Upper lobe of left lung (tissue), 6 donors: ENCODE measurements around the gene SHC1. TPM values are rescaled to one million over a fixed set of nuclear protein-coding genes. Genes with fewer than 3 reads are reported as not detected.
A peak's percentile ranks its signal among the peaks of the same experiment; 100 is the strongest.
"Not testable (repeated sequence)": the region's sequence is repeated elsewhere in the genome, so short reads cannot be mapped to it uniquely, and the experiment has no call there.

Source experiments
- ATAC-seq, 2 donors: fragments of 200-7000 bp; cut with Tn5 transposase; one replicate each; pipeline ENCODE4 v1.9.1; 2022; ENCODE audit warnings: mild to moderate bottlenecking in 2 of 2, moderate library complexity in 2 of 2; ENCODE audit not compliant: low FRiP score in 2 of 2
- DNase-seq, 2 donors: peaks; one replicate each; pipeline ENCODE4 v3.0.0-alpha.2; 2019 to 2020
- H3K27ac ChIP-seq, 4 donors: fragments of 200-600 bp; sonication (generic); one replicate each; pipeline ENCODE4 v1.5.1; 2016 to 2019
- H3K27me3 ChIP-seq, 4 donors: fragments of 200-600 bp; sonication (generic); one replicate each; pipeline ENCODE4 v1.5.1; 2017 to 2019
- H3K36me3 ChIP-seq, 4 donors: fragments of 200-600 bp; sonication (generic); one replicate each; pipeline ENCODE4 v1.5.1; 2016 to 2019
- H3K4me1 ChIP-seq, 4 donors: fragments of 200-600 bp; sonication (generic); one replicate each; pipeline ENCODE4 v1.5.1; 2018 to 2019
- H3K4me3 ChIP-seq, 4 donors: fragments of 200-600 bp; sonication (generic); one replicate each; pipeline ENCODE4 v1.5.1; 2017 to 2019; ENCODE audit warnings: mild to moderate bottlenecking in 2 of 4, moderate library complexity in 1 of 4
- H3K9me3 ChIP-seq, 4 donors: fragments of 200-600 bp; sonication (generic); one replicate each; pipeline ENCODE4 v1.5.1; 2018 to 2019
- EP300 ChIP-seq, 4 donors: sonication (generic); formaldehyde crosslinking; IDR thresholded peaks; one replicate each; pipeline ENCODE4 v1.5.1; 2017; ENCODE audit warnings: antibody characterized with exemption in 4 of 4, control low read depth in 2 of 4
- POLR2A ChIP-seq, 4 donors: fragments of 450-650 bp; IDR thresholded peaks; one replicate each; pipeline ENCODE4 v1.5.1; 2016 to 2017; ENCODE audit warnings: antibody characterized with exemption in 4 of 4, mild to moderate bottlenecking in 2 of 4
- POLR2AphosphoS5 ChIP-seq, 2 donors: sonication (generic); formaldehyde crosslinking; IDR thresholded peaks; one replicate each; pipeline ENCODE4 v1.5.1; 2017; ENCODE audit warnings: antibody characterized with exemption in 2 of 2
- WGBS, 2 donors: methylation state at CpG; one replicate each; pipeline ENCODE4 v1.1.5; 2017 to 2018; 5-methylcytosine and 5-hydroxymethylcytosine counted together
- total RNA-seq, 6 donors: library from RNA; depleted of rRNA in 4 of 6; stranded (reverse); fragments of >200 nt in 4 of 6; gene quantifications; one replicate each; pipeline versions ENCODE4 v1.1.0 to v1.2.1, GENCODE V29; 2016 to 2021
- TF ChIP-seq, protein P1 (sequence below), 6 experiments: fragments of 450-650 bp in 4 of 6; fragments of 200-600 bp in 2 of 6; sonication (generic) in 2 of 6; IDR thresholded peaks; one replicate each; pipeline ENCODE4 v1.5.1; 2016 to 2019; ENCODE audit warnings: antibody characterized with exemption in 6 of 6
- donor health status: DM: no; HTN: no; CAD: no; lungs with moderate emphysema.
- donor health status: DM: no; HTN: yes; CAD: no; lungs with severe emphysema.

Gene SHC1
- total RNA-seq, 6 donors from 2014 or later, result 55.5 to 130 (median 69.1) TPM

DNA sequence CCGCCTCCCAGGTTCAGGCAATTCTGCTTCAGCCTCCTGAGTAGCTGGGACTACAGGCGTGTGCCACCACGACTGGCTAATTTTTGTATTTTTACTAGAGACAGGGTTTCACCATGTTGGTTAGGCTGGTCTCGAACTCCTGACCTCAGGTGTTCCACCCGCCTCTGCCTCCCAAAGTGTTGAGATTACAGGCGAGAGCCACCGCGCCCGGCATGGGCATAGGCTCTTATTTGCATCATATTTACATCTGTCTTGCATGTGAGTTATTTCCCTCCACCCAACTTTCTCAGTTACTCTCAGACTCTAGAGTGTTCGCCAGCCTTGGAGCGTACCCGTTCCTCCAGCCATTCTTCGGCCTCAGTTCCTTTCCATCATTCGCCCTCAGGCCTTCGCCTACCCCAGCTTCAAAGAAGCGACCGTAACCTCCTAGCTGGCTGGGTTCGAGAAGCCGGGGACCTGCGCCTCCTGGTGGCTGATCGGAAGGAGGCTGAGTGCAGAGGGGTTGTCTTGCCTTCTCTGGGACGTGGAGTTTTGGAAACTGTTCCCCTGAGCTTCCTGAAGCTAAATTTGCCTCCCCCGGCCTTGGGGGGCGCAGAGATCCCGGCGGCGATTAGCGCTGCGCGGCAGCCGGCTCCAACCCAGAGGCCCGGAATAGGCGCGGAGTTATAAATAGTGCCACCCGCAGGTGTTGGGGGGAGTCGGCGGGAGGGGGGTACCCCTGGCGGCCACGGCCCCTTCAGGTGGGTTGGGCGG is 28.4 kb upstream of the SHC1 start:
- H3K9me3 ChIP-seq, result no peaks in the 10 kb centered on the region
- peak overlapping the region; percentile 2 to 94 (median 92) for H3K4me3 ChIP-seq
- ATAC-seq, result no peak
- DNase-seq, result peak; percentile 68 to 86
- H3K27ac ChIP-seq, result peak overlapping the region; percentile 93 to 100 (median 96)
- TF ChIP-seq, protein P1, sequence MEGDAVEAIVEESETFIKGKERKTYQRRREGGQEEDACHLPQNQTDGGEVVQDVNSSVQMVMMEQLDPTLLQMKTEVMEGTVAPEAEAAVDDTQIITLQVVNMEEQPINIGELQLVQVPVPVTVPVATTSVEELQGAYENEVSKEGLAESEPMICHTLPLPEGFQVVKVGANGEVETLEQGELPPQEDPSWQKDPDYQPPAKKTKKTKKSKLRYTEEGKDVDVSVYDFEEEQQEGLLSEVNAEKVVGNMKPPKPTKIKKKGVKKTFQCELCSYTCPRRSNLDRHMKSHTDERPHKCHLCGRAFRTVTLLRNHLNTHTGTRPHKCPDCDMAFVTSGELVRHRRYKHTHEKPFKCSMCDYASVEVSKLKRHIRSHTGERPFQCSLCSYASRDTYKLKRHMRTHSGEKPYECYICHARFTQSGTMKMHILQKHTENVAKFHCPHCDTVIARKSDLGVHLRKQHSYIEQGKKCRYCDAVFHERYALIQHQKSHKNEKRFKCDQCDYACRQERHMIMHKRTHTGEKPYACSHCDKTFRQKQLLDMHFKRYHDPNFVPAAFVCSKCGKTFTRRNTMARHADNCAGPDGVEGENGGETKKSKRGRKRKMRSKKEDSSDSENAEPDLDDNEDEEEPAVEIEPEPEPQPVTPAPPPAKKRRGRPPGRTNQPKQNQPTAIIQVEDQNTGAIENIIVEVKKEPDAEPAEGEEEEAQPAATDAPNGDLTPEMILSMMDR (IDR thresholded peaks at IDR 0.05), result peak; percentile 68 to 84 (median 76)
- TF ChIP-seq EP300 (IDR thresholded peaks at IDR 0.05), result no peak
- TF ChIP-seq POLR2AphosphoS5 (IDR thresholded peaks at IDR 0.05), result peak in 1 of 2 donors; percentile 8
- TF ChIP-seq POLR2A (IDR thresholded peaks at IDR 0.05), result no peak
- peaks cover 16 to 27% (median 23%) of the 10 kb centered on the region in 4 donors for H3K4me1 ChIP-seq
- H3K27me3 ChIP-seq, result no peaks in the 10 kb centered on the region
- 11 to 21% methylated on average over 22 to 36 of the region's 40 CpGs for WGBS, 2 donors
- no peaks in the 10 kb centered on the region for H3K36me3 ChIP-seq

- no peaks in the 10 kb centered on the region for H3K36me3 ChIP-seq
- H3K4me1 ChIP-seq, result peaks cover 16 to 25% (median 21%) of the 10 kb centered on the region in 4 donors
- TF ChIP-seq POLR2AphosphoS5 (IDR thresholded peaks at IDR 0.05) (no peak), EP300 (IDR thresholded peaks at IDR 0.05) (no peak), POLR2A (IDR thresholded peaks at IDR 0.05) (no peak)
- TF ChIP-seq, protein P1 (IDR thresholded peaks at IDR 0.05), result no peak
- no peak overlapping the region for H3K27ac ChIP-seq
- no peak overlapping the region for H3K4me3 ChIP-seq
- 74 to 77% methylated on average over 16 of the region's 16 CpGs for WGBS, 2 donors
- DNase-seq (no peak), ATAC-seq (no peak)
- H3K9me3 ChIP-seq, result no peaks in the 10 kb centered on the region
- no peaks in the 10 kb centered on the region for H3K27me3 ChIP-seq
Observed at GRCh38 chr1:154998201-154998780, 27.7 kb upstream of the SHC1 start.

DNA sequence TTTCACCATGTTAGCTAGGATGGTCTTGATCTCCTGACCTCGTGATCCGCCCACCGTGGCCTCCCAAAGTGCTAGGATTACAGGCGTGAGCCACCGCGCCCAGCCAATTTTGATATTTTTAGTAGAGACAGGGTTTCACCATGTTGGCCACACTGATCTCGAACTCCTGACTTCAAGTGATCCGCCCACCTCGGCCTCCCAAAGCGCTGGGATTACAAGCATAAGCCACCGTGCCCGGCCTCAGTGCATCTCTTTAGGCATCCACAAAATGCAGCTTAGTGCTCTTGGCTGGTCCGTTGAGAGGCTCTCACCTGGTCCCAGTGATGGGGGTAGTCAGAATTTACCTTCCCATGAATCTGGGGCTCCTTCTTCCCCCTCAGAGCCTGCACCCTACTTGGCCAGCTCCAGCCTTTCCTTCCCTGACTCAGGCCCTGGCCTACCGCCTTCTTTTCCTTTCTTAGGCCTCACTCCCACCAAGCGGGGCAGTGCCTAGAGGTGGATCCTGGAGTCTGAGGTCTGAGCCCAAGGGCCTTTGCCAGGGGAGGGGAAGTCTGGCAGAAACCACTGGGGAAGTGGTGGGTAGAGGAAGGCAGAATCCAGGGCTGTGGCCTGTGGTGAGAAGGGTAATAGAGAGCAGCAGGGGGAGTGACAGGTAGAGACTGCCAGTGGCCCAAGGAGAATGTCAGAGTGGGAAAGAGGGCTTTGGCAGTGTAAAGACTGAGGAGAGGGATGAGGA is 26.6 kb upstream of the SHC1 start:
- DNase-seq (no peak), ATAC-seq (no peak)
- H3K36me3 ChIP-seq, result peaks cover 0 to 7% (median 3%) of the 10 kb centered on the region in 4 donors
- H3K27ac ChIP-seq, result no peak overlapping the region
- H3K9me3 ChIP-seq, result no peaks in the 10 kb centered on the region
- no peaks in the 10 kb centered on the region for H3K27me3 ChIP-seq
- 72 to 78% methylated on average over 11 to 15 of the region's 15 CpGs for WGBS, 2 donors
- no peak for TF ChIP-seq EP300 (IDR thresholded peaks at IDR 0.05)
- TF ChIP-seq, protein P1 (IDR thresholded peaks at IDR 0.05), result no peak
- TF ChIP-seq POLR2A (IDR thresholded peaks at IDR 0.05), result no peak
- no peak for TF ChIP-seq POLR2AphosphoS5 (IDR thresholded peaks at IDR 0.05)
- peaks cover 16 to 25% (median 21%) of the 10 kb centered on the region in 4 donors for H3K4me1 ChIP-seq
- no peak overlapping the region for H3K4me3 ChIP-seq

DNA sequence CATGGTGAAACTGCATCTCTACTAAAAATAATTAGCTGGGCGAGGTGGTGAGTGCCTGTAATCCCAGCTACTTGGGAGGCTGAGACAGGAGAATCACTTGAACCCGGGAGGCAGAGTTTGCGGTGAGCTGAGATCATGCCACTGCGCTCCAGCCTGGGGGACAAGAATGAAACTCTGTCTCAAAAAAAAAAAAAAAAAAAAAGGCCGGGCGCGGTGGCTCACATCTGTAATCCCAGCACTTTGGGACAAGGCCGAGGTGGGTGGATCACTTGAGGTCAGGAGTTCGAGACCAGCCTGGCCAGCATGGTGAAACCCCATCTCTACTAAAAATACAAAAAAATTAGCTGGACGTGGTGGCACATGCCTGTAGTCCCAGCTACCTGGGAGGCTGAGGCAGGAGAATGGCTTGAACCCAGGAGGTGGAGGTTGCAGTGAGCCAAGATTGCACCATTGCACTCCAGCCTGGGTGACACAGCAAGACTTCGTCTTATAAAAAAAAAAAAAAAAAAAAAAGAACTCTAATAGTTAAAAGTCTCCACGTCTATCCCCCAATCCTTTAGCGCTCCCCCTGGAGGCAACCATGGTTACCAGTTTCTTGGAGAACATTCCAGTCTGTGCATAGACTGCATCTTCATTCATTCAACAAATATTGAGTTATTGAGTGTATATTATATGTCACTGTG is 24.9 kb upstream of the SHC1 start:
- not testable (repeated sequence) for H3K27ac ChIP-seq, H3K4me3 ChIP-seq, H3K9me3 ChIP-seq, H3K27me3 ChIP-seq, DNase-seq
- peak in 1 of 2 donors; percentile 31 for ATAC-seq
- 59 to 69% methylated on average over 13 of the region's 13 CpGs for WGBS, 2 donors
- peaks cover 16 to 23% (median 19%) of the 10 kb centered on the region in 4 donors for H3K4me1 ChIP-seq
- TF ChIP-seq, protein P1 (IDR thresholded peaks at IDR 0.05), result peak in 3 of 6 experiments; percentile 17 to 28 (median 25)
- peaks cover 0 to 16% (median 5%) of the 10 kb centered on the region in 4 donors for H3K36me3 ChIP-seq
